Neural cell (in vitro differentiated cells): ENCODE measurements around the gene KDM1B. TPM values are rescaled to one million over a fixed set of nuclear protein-coding genes. Genes with fewer than 3 reads are reported as not detected.

Experiments used
- H2AFZ ChIP-seq: fragments of 200-600, 300-800 bp; sonication (generic), shearing (Covaris generic); 2 replicates; pipeline ENCODE4 v1.6.0; 2014; ENCODE audit warnings: low read depth, mild to moderate bottlenecking, antibody characterized with exemption, low read length, moderate library complexity
- H3F3A ChIP-seq: fragments of 200-600 bp; shearing (Covaris generic); 2 replicates; pipeline ENCODE4 v1.6.1; 2016; ENCODE audit warnings: mild to moderate bottlenecking, moderate library complexity, mixed read lengths, antibody characterized with exemption, low read length; ENCODE audit not compliant: insufficient read depth, poor library complexity, severe bottlenecking
- H3K27ac ChIP-seq: fragments of 200-600, 300-800 bp; sonication (generic), shearing (Covaris generic); 2 replicates; pipeline ENCODE4 v1.5.1; 2014; ENCODE audit warnings: mild to moderate bottlenecking, low read length, moderate library complexity
- H3K27me3 ChIP-seq: fragments of 300-800, 200-600 bp; sonication (generic), shearing (Covaris generic); 2 replicates; pipeline ENCODE4 v1.6.0; 2014; ENCODE audit warnings: mild to moderate bottlenecking, low read depth, low read length, moderate library complexity; ENCODE audit not compliant: insufficient read depth
- H3K36me3 ChIP-seq: fragments of 300-800, 200-600 bp; sonication (generic), shearing (Covaris generic); 2 replicates; pipeline ENCODE4 v1.5.1; 2014; ENCODE audit warnings: mild to moderate bottlenecking, antibody characterized with exemption, low read length, moderate library complexity; ENCODE audit not compliant: insufficient read depth
- H3K4me2 ChIP-seq: fragments of 300-800, 200-600 bp; sonication (generic), shearing (Covaris generic); 2 replicates; pipeline ENCODE4 v1.6.0; 2014; ENCODE audit warnings: mild to moderate bottlenecking, low read length
- H3K4me3 ChIP-seq: fragments of 300-800, 200-600 bp; sonication (generic), shearing (Covaris generic); 2 replicates; pipeline ENCODE4 v1.5.1; 2014; ENCODE audit warnings: mild to moderate bottlenecking, low read length, moderate library complexity
- H3K79me2 ChIP-seq: fragments of 200-600 bp; shearing (Covaris generic); replicated peaks from 2 replicates; pipeline ENCODE4 v1.6.0; 2014; ENCODE audit warnings: mild to moderate bottlenecking, low read length, moderate library complexity; ENCODE audit not compliant: insufficient read depth
- H3K9ac ChIP-seq: fragments of 300-800, 200-600 bp; sonication (generic), shearing (Covaris generic); 2 replicates; pipeline ENCODE4 v1.6.1; 2016; ENCODE audit warnings: mild to moderate bottlenecking, low read length, mixed read lengths
- H3K9me2 ChIP-seq: fragments of 200-600 bp; shearing (Covaris generic); 2 replicates; pipeline ENCODE4 v1.6.1; 2016; ENCODE audit warnings: mild to moderate bottlenecking, low read length, mixed read lengths; ENCODE audit not compliant: insufficient read depth
- H3K9me3 ChIP-seq: fragments of 200-600, 300-800 bp; sonication (generic), shearing (Covaris generic); 2 replicates; pipeline ENCODE4 v1.6.1; 2016; ENCODE audit warnings: mild to moderate bottlenecking, mixed run types, low read length, moderate library complexity, mixed read lengths
- H4K20me1 ChIP-seq: fragments of 200-600 bp; shearing (Covaris generic); 2 replicates; pipeline ENCODE4 v1.6.1; 2016; ENCODE audit warnings: mild to moderate bottlenecking, mixed run types; ENCODE audit not compliant: insufficient read depth
- CTCF ChIP-seq: fragments of 450-650 bp; IDR thresholded peaks from 2 replicates; pipeline ENCODE4 v1.5.1; 2014; ENCODE audit warnings: antibody characterized with exemption, mild to moderate bottlenecking, moderate library complexity; ENCODE audit not compliant: poor library complexity, severe bottlenecking
- EP300 ChIP-seq: fragments of 450-650 bp; conservative IDR thresholded peaks from 2 replicates; pipeline ENCODE4 v1.6.1; 2014; ENCODE audit warnings: antibody characterized with exemption, mild to moderate bottlenecking, moderate library complexity; ENCODE audit not compliant: poor library complexity, severe bottlenecking
- EZH2 ChIP-seq: fragments of 200-600, 300-800 bp; shearing (Covaris generic), sonication (generic); IDR thresholded peaks from 2 replicates; pipeline ENCODE4 v1.6.1; 2014; ENCODE audit warnings: antibody characterized with exemption, low read length, borderline replicate concordance, mild to moderate bottlenecking; ENCODE audit not compliant: insufficient read depth, poor library complexity, severe bottlenecking
- MXI1 ChIP-seq: fragments of 450-650 bp; conservative IDR thresholded peaks from 2 replicates; pipeline ENCODE4 v1.6.1; 2014; ENCODE audit warnings: antibody characterized with exemption, mild to moderate bottlenecking; ENCODE audit not compliant: poor library complexity, severe bottlenecking
- POLR2AphosphoS5 ChIP-seq: IDR thresholded peaks from 2 replicates; pipeline ENCODE4 v1.6.1; 2012
- RAD21 ChIP-seq: fragments of 450-650 bp; conservative IDR thresholded peaks from 2 replicates; pipeline ENCODE4 v1.6.1; 2014; ENCODE audit warnings: antibody characterized with exemption, mild to moderate bottlenecking, moderate library complexity
- REST ChIP-seq: IDR thresholded peaks from 2 replicates; pipeline ENCODE4 v1.6.1; 2012; ENCODE audit warnings: borderline replicate concordance
- SMC3 ChIP-seq: fragments of 450-650 bp; conservative IDR thresholded peaks from 2 replicates; pipeline ENCODE4 v1.6.1; 2014; ENCODE audit warnings: antibody characterized with exemption, mild to moderate bottlenecking, moderate library complexity; ENCODE audit not compliant: poor library complexity
- TAF1 ChIP-seq: IDR thresholded peaks from 2 replicates; pipeline ENCODE4 v1.6.1; 2012; ENCODE audit warnings: low read depth
- polyA plus RNA-seq: library from polyadenylated mRNA; depleted of rRNA; stranded (reverse); fragments of >200 nt; gene quantifications from 2 replicates; pipeline ENCODE4 v1.2.3, GENCODE V29; 2014

KDM1B gene
- polyA plus RNA-seq, 1 donor from 2014 or later: 24.5 TPM

- no peak for TF ChIP-seq TAF1
- no peak for TF ChIP-seq CTCF
- TF ChIP-seq EZH2: no peak
- no peak for TF ChIP-seq REST
- TF ChIP-seq SMC3: no peak
- TF ChIP-seq MXI1: no peak
- TF ChIP-seq POLR2AphosphoS5: no peak
- no peak for TF ChIP-seq RAD21
- no peak for TF ChIP-seq EP300
- Histone ChIP-seq H3K27ac (no peak overlapping the region), H3K9me2 (no peaks in the 10 kb centered on the region), H3K4me3 (no peak overlapping the region), H3K9ac (no peak overlapping the region), H3K79me2 (no peaks in the 10 kb centered on the region), H3K9me3 (no peaks in the 10 kb centered on the region), H3K36me3 (no peaks in the 10 kb centered on the region), H3F3A (no peaks in the 10 kb centered on the region), H2AFZ (no peak overlapping the region), H4K20me1 (no peaks in the 10 kb centered on the region), H3K4me2 (no peak overlapping the region), H3K27me3 (no peaks in the 10 kb centered on the region)
Observed at GRCh38 chr6:18178960-18179615, 23.9 kb downstream of the KDM1B start.

- H3K9ac ChIP-seq: no peak overlapping the region
- no peak overlapping the region for H3K4me2 ChIP-seq
- no peaks in the 10 kb centered on the region for H3F3A ChIP-seq
- TF ChIP-seq POLR2AphosphoS5: no peak
- no peak for TF ChIP-seq RAD21
- no peak for TF ChIP-seq EZH2
- TF ChIP-seq REST: no peak
- no peak for TF ChIP-seq EP300
- TF ChIP-seq SMC3: no peak
- TF ChIP-seq CTCF: no peak
- no peak for TF ChIP-seq MXI1
- no peak for TF ChIP-seq TAF1
- H3K79me2 ChIP-seq: no peaks in the 10 kb centered on the region
- H3K27me3 ChIP-seq: no peaks in the 10 kb centered on the region
- no peaks in the 10 kb centered on the region for H3K36me3 ChIP-seq
- no peaks in the 10 kb centered on the region for H3K9me3 ChIP-seq
- no peak overlapping the region for H3K4me3 ChIP-seq
- no peak overlapping the region for H3K27ac ChIP-seq
- H4K20me1 ChIP-seq: no peaks in the 10 kb centered on the region
- no peak overlapping the region for H2AFZ ChIP-seq
- no peaks in the 10 kb centered on the region for H3K9me2 ChIP-seq
Observed at GRCh38 chr6:18179770-18180356, 24.6 kb downstream of the KDM1B start.
